Astrocyte of the cerebellum (primary cell): ENCODE results near the gene EPS8L3.

Experiments
- DNase-seq: peaks from one replicate; pipeline ENCODE4 v3.0.0-alpha.2; 2011; ENCODE audit warnings: low read depth
- H3K4me3 ChIP-seq: 2 replicates; pipeline ENCODE4 v1.5.1; 2011; ENCODE audit warnings: mild to moderate bottlenecking, low read depth, low read length, moderate library complexity
- CTCF ChIP-seq: IDR thresholded peaks from 2 replicates; pipeline ENCODE4 v1.5.1; 2012; ENCODE audit warnings: low read length, low read depth, moderate library complexity, mild to moderate bottlenecking; ENCODE audit errors: missing control alignments
- in situ Hi-C: cut with HindIII; loops from 2 replicates; pipeline ENCODE4 v1.10.0; 2017; ENCODE audit warnings: low sequenced_read_pairs

The EPS8L3 gene

GRCh38 chr1:109786531-109787021 lies 22.9 kb upstream of the EPS8L3 start:
- in situ Hi-C loops: loop anchor here (25.0 kb wide), 2 partner anchors 126 to 226 kb away; partner anchors contain the start of gene CSF1
- no peak overlapping the region for H3K4me3 ChIP-seq
- TF ChIP-seq CTCF: no peak
- DNase-seq: no peak

- in situ Hi-C loops: loop anchor here (25.0 kb wide), 2 partner anchors 126 to 226 kb away; partner anchors contain the start of gene CSF1
- no peak for TF ChIP-seq CTCF
- no peak for DNase-seq
- H3K4me3 ChIP-seq: no peak overlapping the region
Observed at GRCh38 chr1:109786112-109786480, 22.4 kb upstream of the EPS8L3 start.

GRCh38 chr1:109785446-109786111 lies 21.9 kb upstream of the EPS8L3 start:
- in situ Hi-C loops: loop anchor here (25.0 kb wide), 2 partner anchors 127 to 227 kb away; partner anchors contain the start of gene CSF1
- DNase-seq: no peak
- H3K4me3 ChIP-seq: no peak overlapping the region
- TF ChIP-seq CTCF: no peak

GRCh38 chr1:109784551-109785252 lies 21.0 kb upstream of the EPS8L3 start:
- no peak overlapping the region for H3K4me3 ChIP-seq
- no peak for DNase-seq
- no peak for TF ChIP-seq CTCF
- in situ Hi-C loops: loop anchor here (25.0 kb wide), 2 partner anchors 128 to 228 kb away; partner anchors contain the start of gene CSF1

- in situ Hi-C loops: loop anchor here (25.0 kb wide), 2 partner anchors 129 to 229 kb away; partner anchors contain the start of gene CSF1
- DNase-seq: peak; percentile 41
- TF ChIP-seq CTCF: no peak
Observed at GRCh38 chr1:109783436-109783835, 19.7 kb upstream of the EPS8L3 start.

GRCh38 chr1:109782927-109783326 lies 19.2 kb upstream of the EPS8L3 start:
- no peak for DNase-seq
- in situ Hi-C loops: loop anchor here (25.0 kb wide), 2 partner anchors 129 to 229 kb away; partner anchors contain the start of gene CSF1
- no peak overlapping the region for H3K4me3 ChIP-seq
- TF ChIP-seq CTCF: no peak

More at GRCh38 chr1:109783436-109783835, 19.7 kb upstream of the EPS8L3 start:
- no peak overlapping the region for H3K4me3 ChIP-seq
